ENCODE data around the gene TRAF1. TPM values are rescaled to one million over a fixed set of nuclear protein-coding genes. Genes with fewer than 3 reads are reported as not detected.
"Not testable (repeated sequence)": the region's sequence is repeated elsewhere in the genome, so short reads cannot be mapped to it uniquely, and the experiment has no call there.

The TRAF1 gene, protein sequence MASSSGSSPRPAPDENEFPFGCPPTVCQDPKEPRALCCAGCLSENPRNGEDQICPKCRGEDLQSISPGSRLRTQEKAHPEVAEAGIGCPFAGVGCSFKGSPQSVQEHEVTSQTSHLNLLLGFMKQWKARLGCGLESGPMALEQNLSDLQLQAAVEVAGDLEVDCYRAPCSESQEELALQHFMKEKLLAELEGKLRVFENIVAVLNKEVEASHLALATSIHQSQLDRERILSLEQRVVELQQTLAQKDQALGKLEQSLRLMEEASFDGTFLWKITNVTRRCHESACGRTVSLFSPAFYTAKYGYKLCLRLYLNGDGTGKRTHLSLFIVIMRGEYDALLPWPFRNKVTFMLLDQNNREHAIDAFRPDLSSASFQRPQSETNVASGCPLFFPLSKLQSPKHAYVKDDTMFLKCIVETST
- total RNA-seq (100 to 1,000 TPM in 3 of 5 donors, 10 to 100 TPM in 2; 67.6 to 170 (median 157) TPM), total RNA-seq (231 to 1,850 (median 450) reads per million in 29 experiments)
- 67.5 TPM for total RNA-seq (2013)

DNA sequence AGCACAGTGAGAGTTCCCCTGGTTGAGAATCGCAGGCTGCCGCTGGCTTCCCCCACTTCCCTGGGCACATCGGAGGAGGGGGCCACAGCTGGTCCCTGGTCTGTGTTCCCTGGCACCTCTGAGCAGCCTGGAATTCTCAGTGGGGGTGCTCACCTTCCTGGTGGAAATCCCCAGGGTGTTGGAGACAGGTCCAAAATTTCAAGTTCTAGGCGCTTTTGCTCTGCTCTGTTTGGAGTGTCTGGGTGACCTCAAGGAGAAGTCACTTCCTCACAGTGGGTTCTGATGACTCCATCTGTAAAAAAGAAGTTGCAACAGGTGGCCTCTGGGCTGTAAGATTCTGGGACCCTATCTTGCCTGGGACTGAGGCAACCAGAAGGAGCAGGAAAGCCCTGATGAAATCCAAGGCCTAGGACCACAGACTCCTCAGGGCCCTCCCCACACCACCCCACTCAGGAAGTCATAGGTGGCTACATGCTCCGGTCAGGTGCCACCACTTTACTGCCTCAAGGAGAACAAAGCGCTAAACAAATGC lies at the start of gene TRAF1:
Gene TRAF1, minus strand, starts transcription at position 400 of the 532 bp plus-strand sequence. CDS start 721 bp downstream, outside the sequence.
- H3K9me3 Mint-ChIP-seq = no peaks in the 10 kb centered on the region
- peak within 1 kb of the TSS; percentile 99 for H3K27ac ChIP-seq (ENCODE audit: low read length)
- 0% methylated on average over 5 of the region's 6 CpGs for WGBS (ENCODE audit: insufficient coverage)
- H3K4me1 Mint-ChIP-seq = peaks cover 89 to 90% (median 90%) of the 10 kb centered on the region in 3 donors
- no peaks in the 10 kb centered on the region for H3K9me3 ChIP-seq
- H3K4me3 ChIP-seq (ENCODE audit: control insufficient read depth in 1 of 2, extremely low read depth in 1 of 2, low read length in 1 of 2) = peak within 1 kb of the TSS; percentile 62 to 81
- H3K4me1 ChIP-seq (ENCODE audit: control insufficient read depth in 1 of 2, extremely low read depth in 1 of 2, insufficient read depth in 2 of 2, low read length in 2 of 2) = peaks cover 37 to 93% of the 10 kb centered on the region in 2 experiments
- peaks cover 0 to 24% of the 10 kb centered on the region in 2 donors for H3K36me3 ChIP-seq (ENCODE audit: control insufficient read depth in 2 of 2, extremely low read depth in 1 of 2, insufficient read depth in 1 of 2, low read length in 1 of 2)
- H3K27ac Mint-ChIP-seq = peak within 1 kb of the TSS; percentile 98 to 99
- H3K36me3 Mint-ChIP-seq = peaks cover 34% of the 10 kb centered on the region
- ChIA-PET CTCF (interaction anchor here (0.6 to 3.7 kb wide), 5 partner anchors 10 to 58 kb away, joined by 3 to 15 read pairs (median 9); no protein-coding TSS in a partner anchor), POLR2A (interaction anchor here (0.6 to 2.3 kb wide), 4 partner anchors 10 to 84 kb away, joined by 3 to 8 read pairs (median 4); partner anchors contain the start of genes PHF19 (in 1 of the 2) and PSMD5 (in 1 of the 2))
- H3K4me3 Mint-ChIP-seq = peak within 1 kb of the TSS; percentile 94 to 96 (median 95)
- DNase-seq (peak in 6 of 35 experiments; percentile 14 to 65 (median 40)), ATAC-seq (replicated peaks in 1 of 4) (peak; percentile 26 to 40 (median 34))
- no peaks in the 10 kb centered on the region for H3K27me3 ChIP-seq (replicated peaks in 1 of 2; ENCODE audit: control insufficient read depth in 2 of 2, extremely low read depth in 1 of 2, insufficient read depth in 2 of 2, low read length in 1 of 2)
- H3K27me3 Mint-ChIP-seq = no peaks in the 10 kb centered on the region

DNA sequence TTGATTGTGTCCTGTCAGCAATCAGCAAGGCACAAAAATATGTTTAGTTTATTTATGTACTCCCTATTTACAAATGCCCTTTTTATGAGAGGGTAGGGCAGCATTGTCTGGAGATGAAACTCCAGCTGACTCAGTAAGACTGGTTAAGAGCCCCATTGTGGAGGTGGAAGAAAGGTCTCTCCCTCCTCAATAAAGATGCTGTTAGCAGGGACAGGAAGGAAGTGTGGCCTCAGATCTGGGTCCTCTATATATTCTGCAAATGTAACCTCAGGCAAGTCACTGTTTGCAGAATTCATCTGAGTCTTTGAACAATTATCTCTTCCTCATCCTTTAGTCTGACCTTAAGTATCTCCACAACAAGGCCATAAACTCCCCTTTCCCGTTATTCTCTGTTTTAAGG lies 48.3 kb upstream of the TRAF1 start:
- Histone ChIP-seq H3K27ac (ENCODE audit: low read length) (no peak overlapping the region), H3K4me3 (ENCODE audit: control insufficient read depth in 1 of 2, extremely low read depth in 1 of 2, low read length in 1 of 2) (no peak overlapping the region), H3K36me3 (ENCODE audit: control insufficient read depth in 2 of 2, extremely low read depth in 1 of 2, insufficient read depth in 1 of 2, low read length in 1 of 2) (no peaks in the 10 kb centered on the region), H3K4me1 (ENCODE audit: control insufficient read depth in 1 of 2, extremely low read depth in 1 of 2, insufficient read depth in 2 of 2, low read length in 2 of 2) (peaks cover 8 to 9% of the 10 kb centered on the region in 2 experiments), H3K27me3 (replicated peaks in 1 of 2; ENCODE audit: control insufficient read depth in 2 of 2, extremely low read depth in 1 of 2, insufficient read depth in 2 of 2, low read length in 1 of 2) (no peaks in the 10 kb centered on the region), H3K9me3 (no peaks in the 10 kb centered on the region)
- Mint-ChIP-seq H3K36me3 (no peaks in the 10 kb centered on the region), H3K9me3 (no peaks in the 10 kb centered on the region), H3K27me3 (no peaks in the 10 kb centered on the region), H3K27ac (peak overlapping the region; percentile 90 to 91), H3K4me3 (no peak overlapping the region), H3K4me1 (peaks cover 15 to 18% (median 17%) of the 10 kb centered on the region in 3 donors)
- WGBS (ENCODE audit: insufficient coverage) = no CpG with 5 or more reads among the region's 1 CpG
- POLR2A ChIA-PET = no interaction called here
- ATAC-seq (replicated peaks in 1 of 4) (peak; percentile 68 to 89 (median 78)), DNase-seq (peak in 1 of 35 experiments; percentile 24)
- CTCF ChIA-PET = no interaction called here

DNA sequence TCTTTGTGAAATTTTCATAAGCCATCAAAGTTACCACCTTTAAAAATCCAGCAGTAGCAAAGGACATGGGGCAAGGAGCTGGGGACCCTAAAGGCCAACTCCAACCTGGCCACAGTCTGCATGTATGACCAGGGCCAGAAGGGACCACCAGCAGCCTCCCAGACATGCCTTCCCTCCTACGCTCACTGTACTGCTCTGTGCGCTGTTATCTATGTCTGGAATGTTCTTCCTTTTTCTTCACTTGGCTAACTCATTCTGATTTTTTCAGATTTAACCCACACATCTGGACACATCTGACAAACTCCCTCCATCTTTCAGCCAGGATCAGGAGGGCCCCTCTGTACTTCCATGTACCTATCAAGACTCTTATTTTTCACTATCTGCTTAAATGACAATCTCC lies 47.6 kb upstream of the TRAF1 start:
- no peak for ATAC-seq (replicated peaks in 1 of 4)
- WGBS (ENCODE audit: insufficient coverage) = 94% methylated on average over 2 of the region's 2 CpGs
- Mint-ChIP-seq H3K27me3 (no peaks in the 10 kb centered on the region), H3K4me1 (peaks cover 15 to 18% (median 17%) of the 10 kb centered on the region in 3 donors), H3K27ac (peak overlapping the region; percentile 90 to 91), H3K9me3 (no peaks in the 10 kb centered on the region), H3K4me3 (no peak overlapping the region), H3K36me3 (no peaks in the 10 kb centered on the region)
- Histone ChIP-seq H3K9me3 (no peaks in the 10 kb centered on the region), H3K27ac (ENCODE audit: low read length) (no peak overlapping the region), H3K27me3 (replicated peaks in 1 of 2; ENCODE audit: control insufficient read depth in 2 of 2, extremely low read depth in 1 of 2, insufficient read depth in 2 of 2, low read length in 1 of 2) (no peaks in the 10 kb centered on the region), H3K36me3 (ENCODE audit: control insufficient read depth in 2 of 2, extremely low read depth in 1 of 2, insufficient read depth in 1 of 2, low read length in 1 of 2) (no peaks in the 10 kb centered on the region), H3K4me1 (ENCODE audit: control insufficient read depth in 1 of 2, extremely low read depth in 1 of 2, insufficient read depth in 2 of 2, low read length in 2 of 2) (peaks cover 8 to 9% of the 10 kb centered on the region in 2 experiments), H3K4me3 (ENCODE audit: control insufficient read depth in 1 of 2, extremely low read depth in 1 of 2, low read length in 1 of 2) (no peak overlapping the region)
- ChIA-PET POLR2A (interaction anchor here in 1 of 2 donors (0.7 kb wide), 1 partner anchor 42 kb away, joined by 3 read pairs; no protein-coding TSS in a partner anchor), CTCF (interaction anchor here in 1 of 2 donors (1.0 kb wide), 1 partner anchor 106 kb away, joined by 3 read pairs; no protein-coding TSS in a partner anchor)
- DNase-seq = no peak

DNA sequence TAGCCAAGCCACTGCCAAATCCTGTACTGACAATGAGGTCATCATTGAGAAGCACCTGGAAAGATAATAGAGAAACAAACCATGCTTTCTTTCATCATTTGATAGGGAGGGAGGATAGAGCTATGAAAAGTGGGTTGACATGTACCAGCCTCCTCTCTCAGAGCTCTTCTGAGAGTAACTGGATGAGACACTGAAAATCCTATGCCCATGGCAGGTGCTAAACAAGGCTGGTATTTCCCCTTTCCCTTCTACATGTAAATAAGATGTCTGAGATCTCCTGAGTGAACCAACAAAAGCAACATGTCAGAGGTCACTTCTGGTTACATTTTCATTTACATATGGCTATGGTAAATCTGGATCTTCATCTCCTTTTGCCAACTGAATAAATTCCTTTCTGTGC lies 45.3 kb upstream of the TRAF1 start:
- Histone ChIP-seq H3K27ac (ENCODE audit: low read length) (no peak overlapping the region), H3K4me1 (ENCODE audit: control insufficient read depth in 1 of 2, extremely low read depth in 1 of 2, insufficient read depth in 2 of 2, low read length in 2 of 2) (peaks cover 8 to 9% of the 10 kb centered on the region in 2 experiments), H3K4me3 (ENCODE audit: control insufficient read depth in 1 of 2, extremely low read depth in 1 of 2, low read length in 1 of 2) (no peak overlapping the region), H3K9me3 (no peaks in the 10 kb centered on the region), H3K27me3 (replicated peaks in 1 of 2; ENCODE audit: control insufficient read depth in 2 of 2, extremely low read depth in 1 of 2, insufficient read depth in 2 of 2, low read length in 1 of 2) (no peaks in the 10 kb centered on the region), H3K36me3 (ENCODE audit: control insufficient read depth in 2 of 2, extremely low read depth in 1 of 2, insufficient read depth in 1 of 2, low read length in 1 of 2) (no peaks in the 10 kb centered on the region)
- H3K27ac Mint-ChIP-seq = no peak overlapping the region
- H3K36me3 Mint-ChIP-seq = no peaks in the 10 kb centered on the region
- no peak for ATAC-seq (replicated peaks in 1 of 4)
- no peaks in the 10 kb centered on the region for H3K9me3 Mint-ChIP-seq
- DNase-seq = no peak
- H3K4me3 Mint-ChIP-seq = no peak overlapping the region
- H3K27me3 Mint-ChIP-seq = no peaks in the 10 kb centered on the region
- peaks cover 15 to 18% (median 17%) of the 10 kb centered on the region in 3 donors for H3K4me1 Mint-ChIP-seq
- CTCF ChIA-PET = interaction anchor here in 1 of 2 donors (0.5 kb wide), 1 partner anchor 124 kb away, joined by 3 read pairs; no protein-coding TSS in a partner anchor
- POLR2A ChIA-PET = no interaction called here

DNA sequence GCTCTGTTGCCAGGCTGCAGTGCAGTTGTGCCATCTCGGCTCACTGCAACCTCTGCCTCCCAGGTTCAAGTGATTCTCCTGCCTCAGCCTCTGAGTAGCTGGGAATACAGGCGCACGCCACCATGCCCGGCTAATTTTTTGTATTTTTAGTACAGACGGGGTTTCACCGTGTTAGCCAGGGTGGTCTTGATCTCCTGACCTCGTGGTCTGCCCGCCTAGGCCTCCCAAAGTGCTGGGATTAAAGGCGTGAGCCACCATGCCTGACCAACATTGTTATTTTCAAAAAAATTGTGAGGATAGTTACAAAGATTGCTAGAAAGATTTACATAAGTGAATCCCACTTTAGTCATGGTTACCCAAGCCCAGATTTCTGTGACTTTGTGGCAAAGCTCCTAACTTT lies 44.9 kb upstream of the TRAF1 start:
- POLR2A ChIA-PET; H3K4me3 Mint-ChIP-seq; DNase-seq; H3K27me3 Mint-ChIP-seq; H3K4me3 ChIP-seq (ENCODE audit: control insufficient read depth in 1 of 2, extremely low read depth in 1 of 2, low read length in 1 of 2); H3K36me3 ChIP-seq (ENCODE audit: control insufficient read depth in 2 of 2, extremely low read depth in 1 of 2, insufficient read depth in 1 of 2, low read length in 1 of 2); ATAC-seq (replicated peaks in 1 of 4); H3K27ac ChIP-seq (ENCODE audit: low read length); H3K27ac Mint-ChIP-seq; H3K9me3 ChIP-seq; H3K9me3 Mint-ChIP-seq; H3K36me3 Mint-ChIP-seq; H3K27me3 ChIP-seq (replicated peaks in 1 of 2; ENCODE audit: control insufficient read depth in 2 of 2, extremely low read depth in 1 of 2, insufficient read depth in 2 of 2, low read length in 1 of 2); H3K4me1 ChIP-seq (ENCODE audit: control insufficient read depth in 1 of 2, extremely low read depth in 1 of 2, insufficient read depth in 2 of 2, low read length in 2 of 2): not testable (repeated sequence)
- 89% methylated on average over 5 of the region's 9 CpGs for WGBS (ENCODE audit: insufficient coverage)
- CTCF ChIA-PET = interaction anchor here in 1 of 2 donors (0.5 kb wide), 1 partner anchor 124 kb away, joined by 3 read pairs; no protein-coding TSS in a partner anchor
- H3K4me1 Mint-ChIP-seq = peaks cover 16 to 18% (median 17%) of the 10 kb centered on the region in 3 donors

DNA sequence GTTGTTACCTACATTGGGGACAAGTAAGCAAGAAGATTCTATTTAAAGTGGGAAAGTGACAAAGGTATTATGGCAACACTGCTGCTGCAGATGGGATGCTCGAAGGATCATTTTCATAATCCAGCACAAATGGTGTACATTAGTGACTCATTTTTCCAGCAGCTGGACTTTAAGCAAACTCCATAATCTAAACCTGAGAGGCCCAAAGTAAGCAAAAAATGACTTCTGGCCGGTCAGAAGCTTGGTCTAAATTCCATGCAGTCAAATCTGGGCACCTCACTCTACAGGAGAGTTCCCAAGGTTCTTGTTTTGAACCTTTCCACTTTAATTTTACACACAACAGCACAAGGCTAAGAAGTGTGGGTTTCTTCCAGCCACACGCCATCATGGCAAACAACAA lies 43.6 kb upstream of the TRAF1 start:
- H3K27me3 ChIP-seq (replicated peaks in 1 of 2; ENCODE audit: control insufficient read depth in 2 of 2, extremely low read depth in 1 of 2, insufficient read depth in 2 of 2, low read length in 1 of 2) = no peaks in the 10 kb centered on the region
- peaks cover 11 to 15% (median 11%) of the 10 kb centered on the region in 3 donors for H3K4me1 Mint-ChIP-seq
- no peak for DNase-seq
- ChIA-PET POLR2A (no interaction called here), CTCF (no interaction called here)
- no peak overlapping the region for H3K27ac Mint-ChIP-seq
- no peak for ATAC-seq (replicated peaks in 1 of 4)
- H3K9me3 Mint-ChIP-seq = no peaks in the 10 kb centered on the region
- no peaks in the 10 kb centered on the region for H3K27me3 Mint-ChIP-seq
- H3K9me3 ChIP-seq = no peaks in the 10 kb centered on the region
- H3K4me3 Mint-ChIP-seq = no peak overlapping the region
- H3K4me3 ChIP-seq (ENCODE audit: control insufficient read depth in 1 of 2, extremely low read depth in 1 of 2, low read length in 1 of 2) = no peak overlapping the region
- no peaks in the 10 kb centered on the region for H3K36me3 Mint-ChIP-seq
- H3K4me1 ChIP-seq (ENCODE audit: control insufficient read depth in 1 of 2, extremely low read depth in 1 of 2, insufficient read depth in 2 of 2, low read length in 2 of 2) = peaks cover 4 to 7% of the 10 kb centered on the region in 2 experiments
- 100% methylated on average over 1 of the region's 3 CpGs for WGBS (ENCODE audit: insufficient coverage)
- no peaks in the 10 kb centered on the region for H3K36me3 ChIP-seq (ENCODE audit: control insufficient read depth in 2 of 2, extremely low read depth in 1 of 2, insufficient read depth in 1 of 2, low read length in 1 of 2)
- H3K27ac ChIP-seq (ENCODE audit: low read length) = no peak overlapping the region
